Neural cell (in vitro differentiated cells): ENCODE data around the gene KCNA3.

Experiments
- CTCF ChIP-seq: fragments of 450-650 bp; IDR thresholded peaks from 2 replicates; pipeline ENCODE4 v1.5.1; 2014; ENCODE audit warnings: antibody characterized with exemption, mild to moderate bottlenecking, moderate library complexity; ENCODE audit not compliant: poor library complexity, severe bottlenecking
- EP300 ChIP-seq: fragments of 450-650 bp; conservative IDR thresholded peaks from 2 replicates; pipeline ENCODE4 v1.6.1; 2014; ENCODE audit warnings: antibody characterized with exemption, mild to moderate bottlenecking, moderate library complexity; ENCODE audit not compliant: poor library complexity, severe bottlenecking
- EZH2 ChIP-seq: fragments of 200-600, 300-800 bp; shearing (Covaris generic), sonication (generic); IDR thresholded peaks from 2 replicates; pipeline ENCODE4 v1.6.1; 2014; ENCODE audit warnings: antibody characterized with exemption, low read length, borderline replicate concordance, mild to moderate bottlenecking; ENCODE audit not compliant: insufficient read depth, poor library complexity, severe bottlenecking
- SMC3 ChIP-seq: fragments of 450-650 bp; conservative IDR thresholded peaks from 2 replicates; pipeline ENCODE4 v1.6.1; 2014; ENCODE audit warnings: antibody characterized with exemption, mild to moderate bottlenecking, moderate library complexity; ENCODE audit not compliant: poor library complexity
- TAF1 ChIP-seq: IDR thresholded peaks from 2 replicates; pipeline ENCODE4 v1.6.1; 2012; ENCODE audit warnings: low read depth

GRCh38 chr1:110696818-110697217 is 22.1 kb upstream of the KCNA3 start:
- TF ChIP-seq EZH2 = no peak
- TF ChIP-seq CTCF = no peak
- TF ChIP-seq EP300 = no peak
- no peak for TF ChIP-seq SMC3
- no peak for TF ChIP-seq TAF1
